GOT3 (cell line): ENCODE measurements around the gene YTHDF2.
"Not testable (repeated sequence)": the region's sequence is repeated elsewhere in the genome, so short reads cannot be mapped to it uniquely, and the experiment has no call there.

Source experiments
- DNase-seq: peaks from one replicate; lab custom pipeline; 2025; ENCODE audit warnings: mixed read lengths; lab: John Stamatoyannopoulos, UW

Gene YTHDF2

DNA sequence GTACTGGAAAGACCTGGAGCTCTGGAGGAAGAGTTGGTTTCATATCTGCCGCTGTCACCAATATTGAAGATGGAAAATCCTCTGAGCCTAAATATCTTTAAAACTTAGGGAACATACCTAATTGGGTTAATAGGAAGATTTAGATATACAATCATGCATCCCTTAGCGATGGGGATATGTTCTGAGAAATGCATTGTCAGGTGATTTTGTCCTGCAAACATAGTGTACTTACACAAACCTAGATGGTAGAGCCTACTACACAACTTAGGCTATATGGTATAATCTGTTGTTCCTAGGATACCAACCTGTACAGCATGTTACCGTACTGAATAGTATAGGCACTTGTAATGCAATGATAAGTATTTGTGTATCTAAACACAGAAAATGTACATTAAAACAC is 22.5 kb downstream of the YTHDF2 start:
- no peak for DNase-seq

DNA sequence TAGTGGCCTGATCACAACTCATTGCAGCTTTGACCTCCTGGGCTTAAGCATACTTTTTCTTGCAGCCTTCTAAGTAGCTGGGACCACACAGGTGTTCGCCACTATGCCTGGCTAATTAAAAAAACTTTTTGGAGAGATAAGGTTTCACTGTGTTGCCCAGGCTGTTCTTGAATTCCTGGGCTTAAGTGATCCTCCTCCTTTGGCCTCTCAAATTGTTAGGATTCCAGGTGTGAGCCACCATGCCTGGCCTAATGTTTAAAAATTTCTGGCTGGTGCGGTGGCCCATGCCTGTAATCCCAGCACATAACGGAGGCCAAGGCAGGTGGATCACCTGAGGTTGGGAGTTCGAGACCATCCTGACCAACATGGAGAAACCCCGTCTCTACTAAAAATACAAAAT is 24.4 kb downstream of the YTHDF2 start:
- no peak for DNase-seq

DNA sequence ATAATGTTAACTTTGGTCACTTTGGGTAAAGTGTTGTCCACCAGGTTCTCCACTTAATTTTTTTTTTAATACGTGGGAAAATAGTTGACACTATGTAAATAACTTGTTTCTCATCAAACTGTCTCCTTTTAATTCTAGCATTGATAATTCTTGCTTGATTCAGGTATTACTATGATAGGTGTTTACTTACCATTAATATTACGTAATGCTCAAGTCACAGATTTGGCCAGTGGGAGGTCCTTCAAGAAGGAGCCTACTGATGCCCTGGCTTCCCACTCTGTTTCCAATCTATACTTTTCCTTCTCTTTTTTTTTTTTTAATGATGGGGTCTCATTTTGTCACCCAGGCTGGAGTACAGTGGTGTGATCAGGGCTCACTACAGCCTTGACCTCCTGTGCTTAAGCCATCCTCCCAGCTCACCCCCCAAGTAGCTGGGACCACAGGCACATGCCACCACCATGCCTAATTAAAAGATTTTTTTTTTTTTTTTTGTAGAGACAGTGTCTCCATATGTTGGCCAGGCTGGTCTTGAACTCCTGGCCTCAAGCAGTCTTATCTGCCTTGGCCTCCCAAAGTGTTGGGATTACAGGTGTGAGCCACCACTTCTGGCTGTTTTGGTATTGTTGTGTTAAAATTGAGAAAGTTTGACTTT is 29.9 kb downstream of the YTHDF2 start:
- DNase-seq: no peak

- no peak for DNase-seq
Observed at GRCh38 chr1:28770601-28771165, 33.9 kb downstream of the YTHDF2 start.

DNA sequence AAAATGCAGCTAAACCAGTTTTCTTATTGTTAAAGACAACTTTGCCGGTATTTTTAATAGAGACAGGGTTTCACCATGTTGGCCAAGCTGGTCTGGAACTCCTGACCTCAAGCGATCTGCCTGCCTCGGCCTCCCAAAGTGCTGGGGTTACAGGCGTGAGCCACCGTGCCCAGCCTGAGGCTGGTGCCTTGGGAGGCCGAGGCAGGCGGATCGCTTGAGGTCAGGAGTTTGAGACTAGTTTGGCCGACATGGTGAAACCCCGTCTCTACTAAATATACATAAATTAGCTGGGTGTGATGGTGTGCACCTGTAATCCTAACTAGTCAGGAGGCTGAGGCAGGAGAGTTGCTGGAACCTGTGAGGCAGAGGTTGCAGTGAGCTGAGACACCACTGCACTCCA is 35.2 kb downstream of the YTHDF2 start:
- DNase-seq: not testable (repeated sequence)

- no peak for DNase-seq
Observed at GRCh38 chr1:28773105-28773504, 36.4 kb downstream of the YTHDF2 start.

DNA sequence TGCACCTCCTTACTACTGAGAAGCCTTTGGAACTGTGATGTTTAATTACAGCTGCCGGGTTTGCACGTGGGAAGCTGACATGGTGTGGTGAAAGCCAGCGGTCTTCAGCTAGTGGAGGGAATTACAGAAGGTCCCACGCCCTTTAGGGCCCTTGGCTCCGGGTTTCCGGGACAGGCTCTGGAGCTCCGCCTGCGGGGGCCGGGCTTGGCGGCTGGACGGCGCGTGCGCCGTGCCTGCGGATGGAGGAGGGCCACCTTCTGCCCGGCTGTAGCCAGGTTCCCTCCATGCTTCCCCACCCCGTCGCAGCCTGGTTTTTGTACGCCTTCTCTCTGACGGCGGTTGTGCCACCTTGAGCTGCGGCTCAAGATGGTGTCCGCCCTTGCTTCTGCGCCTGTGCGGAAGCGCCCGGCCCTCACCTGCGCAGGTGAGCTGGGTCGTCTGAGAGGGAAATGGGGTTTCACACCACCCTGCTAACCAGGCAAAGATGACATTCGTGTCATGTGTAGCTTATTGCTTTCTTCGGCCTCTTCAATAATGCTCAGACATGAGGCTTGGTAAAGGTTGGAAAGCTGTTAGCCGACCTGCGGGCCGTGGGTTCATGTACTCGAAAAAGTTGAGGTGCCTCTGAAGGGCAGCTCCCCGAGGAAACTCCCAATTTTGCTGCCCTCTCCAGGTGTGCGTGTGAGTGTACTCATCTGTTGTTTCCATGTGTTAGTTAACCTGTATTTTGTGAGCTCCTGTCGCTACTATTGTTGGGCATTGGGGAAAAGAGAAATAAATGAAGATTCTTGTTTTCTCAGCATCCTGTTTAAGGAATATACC is 38.6 kb downstream of the YTHDF2 start:
- no peak for DNase-seq

- no peak for DNase-seq
Observed at GRCh38 chr1:28776341-28776740, 39.6 kb downstream of the YTHDF2 start.

DNA sequence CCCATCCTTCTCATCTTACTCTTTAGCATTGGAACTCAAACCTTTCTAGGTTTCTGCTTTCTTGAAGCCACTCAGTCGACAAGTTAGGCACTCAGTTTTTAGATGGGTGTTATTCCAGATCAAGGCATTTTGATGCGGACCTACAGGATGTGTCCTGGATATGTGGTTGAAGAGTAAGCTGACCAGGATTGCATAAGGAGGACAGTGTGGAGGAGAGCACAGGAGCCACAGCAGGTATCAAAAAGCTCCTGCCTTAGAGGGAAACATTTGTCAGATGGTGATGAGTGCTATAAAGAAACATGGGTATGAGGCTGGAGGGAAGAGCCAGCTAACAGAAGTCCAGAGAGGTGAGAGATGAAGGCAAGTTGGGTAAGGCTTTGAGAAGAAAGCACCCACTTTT is 41.3 kb downstream of the YTHDF2 start:
- no peak for DNase-seq

- no peak for DNase-seq
Observed at GRCh38 chr1:28779751-28780408, 43.1 kb downstream of the YTHDF2 start.

DNA sequence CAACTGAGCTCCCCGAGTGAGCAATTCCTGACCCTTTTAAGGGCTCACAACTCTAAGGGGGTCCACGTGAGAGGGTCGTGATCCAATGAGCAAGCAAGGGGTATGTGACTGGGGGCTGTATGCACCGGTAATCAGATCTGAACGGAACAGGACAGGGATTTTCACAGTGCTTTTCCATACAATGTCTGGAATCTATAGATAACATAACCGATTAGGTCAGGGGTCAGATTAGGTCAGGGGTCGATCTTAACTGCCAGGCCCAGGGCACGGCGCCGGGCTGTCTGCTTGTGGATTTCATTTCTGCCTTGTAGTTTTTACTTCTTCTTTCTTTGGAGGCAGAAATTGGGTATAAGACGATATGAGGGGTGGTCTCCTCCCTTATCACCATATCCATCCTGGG is 44.6 kb downstream of the YTHDF2 start:
- no peak for DNase-seq

- no peak for DNase-seq
Observed at GRCh38 chr1:28782011-28782410, 45.3 kb downstream of the YTHDF2 start.

DNA sequence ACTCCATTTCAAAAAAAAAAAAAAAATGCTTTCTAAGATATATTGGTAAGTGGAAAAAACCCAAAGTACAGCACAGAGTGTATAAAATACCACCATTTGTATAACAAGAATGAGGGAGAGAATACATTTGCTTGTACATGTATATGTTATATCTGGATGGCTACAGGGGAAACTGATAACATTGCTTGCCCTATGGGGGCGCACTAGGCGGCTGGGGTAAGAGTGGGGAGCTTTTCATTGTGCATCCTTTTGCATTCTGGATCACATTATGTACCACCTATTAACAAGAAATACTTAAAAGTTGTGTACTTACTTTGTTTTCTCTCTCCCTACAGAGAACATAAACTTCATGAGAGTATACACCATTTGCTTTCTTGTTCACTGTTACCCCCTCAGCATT is 46.6 kb downstream of the YTHDF2 start:
- no peak for DNase-seq

- DNase-seq: no peak
Observed at GRCh38 chr1:28789412-28789811, 52.7 kb downstream of the YTHDF2 start.

GRCh38 chr1:28789816-28790215 is 53.1 kb downstream of the YTHDF2 start:
- no peak for DNase-seq

DNA sequence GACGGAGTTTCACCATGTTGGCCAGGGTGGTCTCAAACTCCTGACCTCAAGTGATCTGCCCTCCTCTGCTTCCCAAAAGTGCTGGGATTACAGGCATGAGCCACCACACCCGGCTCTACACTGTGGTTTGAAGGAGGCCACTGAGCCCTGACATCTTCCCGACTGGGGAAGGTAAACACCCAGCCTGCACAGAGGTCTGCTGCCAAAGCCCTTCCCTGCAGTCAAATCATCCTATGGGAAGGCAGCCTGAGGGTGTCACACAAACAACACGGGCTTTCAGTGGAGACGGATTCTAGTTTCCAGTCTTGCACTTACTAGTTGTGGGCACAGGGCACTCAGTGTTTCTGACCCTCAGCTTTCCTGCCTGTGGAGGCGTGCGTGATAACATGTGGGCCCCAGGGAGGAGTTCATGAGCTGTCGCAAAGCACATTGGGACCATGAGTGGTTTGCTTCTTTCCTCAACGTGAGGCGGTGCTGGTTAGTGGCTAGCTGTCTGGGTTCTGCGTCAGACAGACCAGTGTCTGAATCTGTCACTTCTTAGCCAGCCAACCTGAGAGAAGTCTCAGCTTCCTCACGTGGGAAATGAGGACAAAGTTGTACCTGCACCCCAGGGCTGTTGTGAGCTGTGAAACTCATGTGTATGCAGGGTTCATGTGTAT is 53.8 kb downstream of the YTHDF2 start:
- no peak for DNase-seq

GRCh38 chr1:28791929-28792328 is 55.2 kb downstream of the YTHDF2 start:
- not testable (repeated sequence) for DNase-seq

DNA sequence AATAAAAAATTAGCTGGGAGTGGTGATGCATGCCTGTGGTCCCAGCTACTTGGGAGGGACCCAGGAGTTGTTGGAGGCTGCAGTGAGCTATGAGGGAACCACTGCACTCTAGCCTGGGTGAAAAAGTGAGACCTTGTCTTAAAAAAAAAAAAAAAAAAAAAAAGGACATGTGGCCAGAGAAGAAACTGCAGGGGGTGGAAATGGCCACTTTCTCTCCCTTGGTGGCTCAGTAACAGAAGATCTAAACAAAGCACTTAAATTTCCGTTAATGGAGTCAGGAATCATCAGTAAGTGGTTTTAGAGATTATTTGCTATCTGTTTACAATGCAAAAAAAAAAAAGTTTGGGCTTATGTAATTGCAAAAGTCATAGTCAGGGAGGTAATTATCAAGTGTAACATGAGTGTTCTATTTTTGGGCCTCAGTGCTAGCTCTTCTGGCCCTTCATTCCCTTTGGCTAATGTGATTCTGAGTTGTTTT is 55.9 kb downstream of the YTHDF2 start:
- DNase-seq: no peak

DNA sequence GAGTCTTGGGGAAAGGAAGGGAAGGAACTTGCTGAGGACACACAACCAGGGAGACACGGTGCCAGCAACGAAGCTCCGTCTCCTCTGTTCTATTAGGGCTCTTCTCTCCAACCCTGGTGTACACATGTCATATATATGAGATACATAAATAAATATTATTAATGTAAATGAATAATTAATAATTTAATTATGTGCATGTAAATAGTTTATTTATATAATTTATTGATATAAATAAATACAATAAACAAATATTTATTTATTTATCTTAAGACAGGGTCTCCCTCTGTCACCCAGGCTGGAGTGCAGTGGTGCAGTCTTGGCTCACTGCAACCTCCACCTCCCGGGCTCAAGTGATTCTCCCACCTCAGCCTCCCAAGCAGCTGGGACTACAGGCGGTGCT is 57.8 kb downstream of the YTHDF2 start:
- not testable (repeated sequence) for DNase-seq

- no peak for DNase-seq
Observed at GRCh38 chr1:28796352-28797211, 59.8 kb downstream of the YTHDF2 start.

GRCh38 chr1:28800324-28800723 is 63.6 kb downstream of the YTHDF2 start:
- DNase-seq: no peak
